NCI-H69 (cell line): ENCODE measurements around the gene ATP8A2.

Experiments used
- DNase-seq: peaks from one replicate; lab custom pipeline; 2025; lab: John Stamatoyannopoulos, UW

Gene ATP8A2

GRCh38 chr13:25882466-25883357 lies 510.9 kb downstream of the ATP8A2 start:
- peak; percentile 11 for DNase-seq

GRCh38 chr13:25885418-25885817 lies 513.6 kb downstream of the ATP8A2 start:
- DNase-seq, result no peak

DNA sequence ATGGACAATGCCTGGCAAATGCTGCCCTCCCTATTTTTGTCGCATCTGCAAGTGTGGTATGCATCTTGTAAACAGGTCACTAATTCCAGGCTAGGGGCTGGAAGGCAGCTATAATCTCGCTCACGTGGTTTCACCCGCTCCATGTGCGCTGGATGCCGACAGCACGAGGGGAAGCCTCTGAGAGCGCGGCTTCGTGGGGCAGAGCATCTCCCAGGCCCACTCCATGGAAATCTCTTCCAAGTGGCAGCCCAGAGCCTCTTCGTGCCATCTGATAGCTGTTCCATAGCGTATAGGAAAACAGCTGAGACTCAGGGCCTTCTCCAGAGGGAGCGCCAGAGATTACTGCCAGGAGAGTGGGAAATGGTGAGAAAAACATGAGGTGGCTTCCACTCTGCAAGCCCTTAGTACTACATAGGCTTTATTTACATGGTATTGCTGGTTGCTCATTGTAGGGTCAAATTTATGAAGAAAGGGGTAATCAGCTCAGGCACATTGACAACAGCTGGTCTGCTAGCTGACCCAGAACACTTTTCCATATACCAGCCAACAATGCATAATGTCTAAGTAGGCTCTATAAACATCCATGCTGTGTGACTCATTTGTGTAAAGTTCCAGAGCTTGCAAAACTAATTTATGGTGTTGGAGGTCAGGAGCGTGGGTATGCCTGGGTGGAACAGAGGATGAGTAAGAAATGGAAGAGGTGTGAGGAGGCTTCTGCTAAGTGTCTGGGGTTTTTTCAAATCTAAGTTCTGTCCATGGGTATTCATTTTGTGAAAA lies 514.9 kb downstream of the ATP8A2 start:
- DNase-seq, result no peak

DNA sequence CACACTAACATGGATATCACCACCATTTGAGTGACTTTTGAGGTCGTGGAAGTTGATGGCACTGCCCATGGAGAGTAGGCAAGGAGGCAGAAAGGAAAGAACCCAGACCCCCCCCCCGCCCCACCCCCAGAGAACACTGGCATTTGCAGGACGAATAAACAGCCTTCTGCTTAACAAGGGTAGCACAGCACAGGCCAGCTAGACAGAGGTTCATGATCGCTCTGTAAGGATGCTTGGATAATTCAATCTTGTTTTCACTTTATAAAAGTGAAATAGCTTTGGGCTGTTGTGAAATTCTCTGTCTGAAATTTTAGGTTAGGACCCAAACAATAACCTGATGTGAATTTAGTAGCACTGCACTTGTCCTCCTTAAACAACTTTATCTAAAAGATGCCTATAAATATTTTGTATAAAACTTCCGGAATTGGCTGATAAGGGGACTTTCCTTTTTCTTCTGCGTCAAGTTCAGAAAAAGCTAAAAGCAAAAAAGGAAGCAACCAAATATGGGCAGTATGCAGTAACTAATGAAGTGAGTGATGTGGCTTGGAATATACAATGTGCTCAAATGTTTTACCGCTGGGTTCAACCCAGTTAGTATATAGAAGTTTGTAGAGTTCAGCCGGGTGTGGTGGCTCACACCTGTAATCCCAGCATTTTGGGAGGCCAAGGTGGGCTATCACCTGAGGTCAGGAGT lies 516.3 kb downstream of the ATP8A2 start:
- no peak for DNase-seq

DNA sequence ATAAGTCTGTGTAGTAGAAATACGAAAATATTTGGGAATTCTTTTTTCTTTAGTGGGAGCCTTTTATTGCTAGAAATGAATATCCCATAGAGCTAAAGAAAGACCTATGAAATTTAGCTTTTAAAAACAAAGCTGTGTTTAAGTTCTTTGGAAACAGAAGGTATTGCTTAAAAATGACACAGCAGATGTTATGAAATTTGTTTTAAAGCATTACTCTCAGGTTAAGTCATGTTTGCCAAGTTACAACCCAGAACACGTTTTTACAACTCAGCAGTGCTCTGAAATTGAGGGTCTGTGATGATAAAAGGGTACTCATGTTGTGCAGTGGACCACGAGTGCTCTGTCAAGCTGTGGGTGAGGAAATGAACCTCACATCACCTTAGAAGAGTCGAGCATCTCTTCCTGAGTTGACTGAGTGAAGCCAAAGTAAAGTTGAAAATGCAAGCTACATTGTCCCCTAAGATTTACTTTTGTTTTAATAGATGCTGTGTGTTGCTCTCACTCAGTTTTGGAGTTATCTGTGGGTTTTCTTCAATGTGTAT lies 519.0 kb downstream of the ATP8A2 start:
- no peak for DNase-seq

GRCh38 chr13:25898991-25899390 lies 527.2 kb downstream of the ATP8A2 start:
- DNase-seq, result no peak

GRCh38 chr13:25899464-25899863 lies 527.7 kb downstream of the ATP8A2 start:
- DNase-seq, result no peak

GRCh38 chr13:25899952-25900351 lies 528.2 kb downstream of the ATP8A2 start:
- no peak for DNase-seq

GRCh38 chr13:25901460-25902376 lies 529.9 kb downstream of the ATP8A2 start:
- DNase-seq, result no peak

- no peak for DNase-seq
These were observed 530.7 kb downstream of the ATP8A2 start for GRCh38 chr13:25902455-25902854.

DNA sequence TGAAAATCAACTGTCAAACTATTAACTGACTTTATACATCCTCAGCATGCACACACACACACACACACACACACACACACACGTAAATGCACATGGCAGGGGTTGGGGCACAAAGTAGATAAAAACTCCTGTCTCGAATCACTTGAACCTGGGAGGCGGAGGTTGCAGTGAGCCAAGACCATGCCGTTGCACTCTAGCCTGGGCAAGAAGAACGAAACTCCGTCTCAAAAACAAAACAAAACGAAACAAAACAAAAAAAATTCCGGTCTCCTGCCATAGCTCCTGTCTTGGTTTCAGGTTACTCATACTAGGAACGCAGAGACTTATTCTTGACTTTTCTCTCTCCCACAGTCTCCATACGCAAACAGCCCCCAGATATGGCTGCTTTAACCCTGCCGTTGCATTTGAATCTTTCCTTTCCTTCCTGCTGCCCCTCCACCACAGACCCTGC lies 531.1 kb downstream of the ATP8A2 start:
- DNase-seq, result no peak

GRCh38 chr13:25904830-25905229 lies 533.1 kb downstream of the ATP8A2 start:
- DNase-seq, result no peak

- no peak for DNase-seq
These were observed 533.8 kb downstream of the ATP8A2 start for GRCh38 chr13:25905611-25906010.

DNA sequence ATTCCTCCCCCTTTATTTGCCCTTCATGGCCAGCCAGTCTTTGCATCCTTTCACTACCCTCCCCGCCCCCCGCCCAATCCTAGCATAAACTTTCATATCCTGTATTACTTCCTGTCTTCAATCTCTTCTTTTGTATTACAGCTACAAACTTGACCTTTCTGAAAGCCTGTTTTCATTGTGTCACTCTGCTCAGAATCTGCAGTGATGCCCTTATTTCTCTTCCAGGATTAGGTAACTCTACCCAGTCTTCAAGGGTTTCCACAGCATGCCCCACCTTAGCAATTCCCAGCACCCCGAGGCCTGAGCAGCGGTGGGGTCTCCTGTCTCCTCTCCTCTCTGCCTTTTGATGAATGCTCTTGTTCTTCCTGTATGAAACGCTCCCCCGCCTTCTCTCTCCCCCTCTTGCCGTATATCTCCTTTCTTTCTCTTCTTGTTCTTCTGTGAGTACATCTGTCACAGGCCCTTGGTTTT lies 534.5 kb downstream of the ATP8A2 start:
- DNase-seq, result no peak

GRCh38 chr13:25908366-25908765 lies 536.6 kb downstream of the ATP8A2 start:
- no peak for DNase-seq

- DNase-seq, result no peak
These were observed 538.5 kb downstream of the ATP8A2 start for GRCh38 chr13:25910243-25910642.

DNA sequence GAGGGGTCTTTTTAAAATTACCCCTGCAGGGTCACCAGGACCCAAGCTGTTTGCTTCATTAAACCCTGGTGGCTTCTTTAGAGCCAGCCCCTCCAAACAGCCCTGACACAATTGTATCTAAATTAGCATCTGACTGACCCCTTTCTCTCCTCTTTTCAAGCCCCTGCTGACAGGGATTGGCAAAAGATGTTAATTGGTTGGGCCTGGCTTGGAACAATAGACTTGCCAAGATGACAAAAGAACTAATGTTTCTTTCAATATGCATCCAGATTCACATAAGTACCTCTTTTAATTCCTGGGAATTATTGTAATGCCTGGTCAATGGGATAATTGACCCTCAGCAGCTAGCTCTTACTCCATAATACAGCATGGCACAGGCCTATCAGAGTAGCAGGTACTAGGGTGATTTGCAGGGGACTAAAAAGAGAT lies 539.2 kb downstream of the ATP8A2 start:
- DNase-seq, result no peak

GRCh38 chr13:25912961-25913360 lies 541.2 kb downstream of the ATP8A2 start:
- DNase-seq, result no peak

DNA sequence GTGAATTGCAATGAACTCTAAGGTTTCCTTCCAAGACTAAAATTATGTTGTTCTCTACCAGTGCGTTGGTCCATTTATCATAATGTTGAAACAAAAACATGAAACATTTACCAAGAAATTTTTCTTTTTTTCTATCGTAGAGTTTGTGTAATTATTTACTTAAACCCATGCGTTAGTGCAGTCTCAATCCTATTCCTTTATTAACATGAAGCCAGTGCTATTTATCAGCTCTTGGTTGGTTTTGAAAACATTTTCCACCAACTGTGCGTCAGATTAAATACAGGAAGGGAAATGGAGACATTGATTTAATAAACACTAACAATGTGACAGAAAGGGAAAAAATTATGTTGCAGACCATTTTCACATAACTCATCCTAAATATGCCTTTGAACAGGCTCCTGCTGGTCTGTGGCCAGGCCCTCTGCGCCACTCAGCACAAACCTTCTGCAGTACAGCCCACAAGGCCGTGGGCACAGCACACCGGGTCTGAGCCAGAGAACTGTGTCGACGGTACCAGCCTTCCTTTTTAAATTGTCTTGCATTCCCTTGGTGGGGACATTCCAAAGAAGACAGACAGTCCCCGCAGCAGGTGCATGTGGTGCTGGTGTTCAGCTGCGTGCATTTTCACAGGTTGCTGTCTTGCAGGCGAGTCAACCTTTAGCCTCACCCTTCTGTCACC lies 544.2 kb downstream of the ATP8A2 start:
- DNase-seq, result no peak

DNA sequence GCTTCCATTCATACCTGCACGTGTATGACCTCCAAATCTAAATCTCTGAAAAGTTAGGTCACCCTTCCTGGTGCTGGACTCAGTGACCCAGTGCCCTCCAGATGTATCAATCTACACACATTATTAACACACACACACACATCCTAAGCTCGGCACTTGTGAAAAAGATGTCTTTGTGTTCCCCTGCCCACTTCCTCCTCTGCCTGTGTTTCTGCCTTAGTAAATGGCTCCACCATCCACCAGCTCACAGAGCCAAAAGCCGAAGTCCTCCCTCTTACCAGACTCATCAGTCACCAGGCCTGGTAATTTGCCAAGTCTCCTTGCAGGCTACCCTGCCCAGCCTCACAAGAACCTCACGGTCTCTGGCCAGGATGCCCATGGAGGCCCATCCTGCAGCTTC lies 548.5 kb downstream of the ATP8A2 start:
- no peak for DNase-seq
